Skeletal muscle tissue (tissue), 4 donors: ENCODE data around the gene KIZ. TPM values are rescaled to one million over a fixed set of nuclear protein-coding genes. Genes with fewer than 3 reads are reported as not detected.

Experiments used
- H3K27ac ChIP-seq: one replicate; pipeline ENCODE4 v1.7.0; 2013; ENCODE audit warnings: mild to moderate bottlenecking, low read depth, low read length, inconsistent platforms
- H3K27me3 ChIP-seq, 3 donors: one replicate each; pipeline ENCODE4 v1.7.0; 2013; ENCODE audit warnings: low read length in 3 of 3; ENCODE audit not compliant: control insufficient read depth in 3 of 3, insufficient read depth in 3 of 3
- H3K36me3 ChIP-seq, 3 donors: one replicate each; pipeline ENCODE4 v1.7.0; 2013; ENCODE audit warnings: low read length in 3 of 3; ENCODE audit not compliant: control insufficient read depth in 3 of 3, insufficient read depth in 3 of 3
- H3K4me1 ChIP-seq, 3 donors: one replicate each; pipeline ENCODE4 v1.7.0; 2013; ENCODE audit warnings: low read length in 3 of 3, mild to moderate bottlenecking in 3 of 3; ENCODE audit not compliant: control insufficient read depth in 3 of 3, insufficient read depth in 3 of 3
- H3K4me3 ChIP-seq, 3 donors: one replicate each; pipeline ENCODE4 v1.7.0; 2013; ENCODE audit warnings: low read length in 3 of 3
- H3K9ac ChIP-seq, 3 donors: one replicate each; pipeline ENCODE4 v1.7.0; 2013; ENCODE audit warnings: low read length in 3 of 3, mild to moderate bottlenecking in 3 of 3, moderate library complexity in 2 of 3, low read depth in 1 of 3
- H3K9me3 ChIP-seq, 3 donors: one replicate each; pipeline ENCODE4 v1.7.0; 2013; ENCODE audit warnings: low read length in 3 of 3; ENCODE audit not compliant: control insufficient read depth in 3 of 3
- total RNA-seq: library from RNA; depleted of rRNA; stranded (reverse); fragments of >200 nt; gene quantifications from one replicate; pipeline ENCODE4 v1.2.3, GENCODE V29; 2014
- donor health status: Osteomylitis.

KIZ gene
- total RNA-seq, 1 donor from 2014 or later, result 8.9 TPM

DNA sequence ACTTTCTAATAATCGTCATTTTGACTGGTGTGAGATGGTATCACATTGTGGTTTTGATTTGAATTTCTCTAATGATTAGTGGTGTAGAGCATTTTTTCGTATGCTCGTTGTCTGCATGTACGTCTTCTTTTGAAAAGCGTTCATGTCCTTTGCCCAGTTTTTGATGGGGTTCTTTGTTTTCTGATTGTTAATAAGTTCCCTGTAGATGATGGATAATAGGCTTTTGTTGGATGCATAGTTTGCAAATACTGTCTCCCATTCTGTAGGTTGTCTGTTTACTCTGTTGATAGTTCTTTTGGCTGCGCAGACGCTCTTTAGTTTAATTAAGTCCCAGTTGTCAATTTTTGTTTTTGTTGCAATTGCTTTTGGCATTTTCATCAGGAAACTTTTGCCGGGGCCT lies 144.9 kb downstream of the KIZ start:
- no peak overlapping the region for H3K9ac ChIP-seq
- peaks cover 0 to 3% (median 0%) of the 10 kb centered on the region in 3 donors for H3K27me3 ChIP-seq
- no peak overlapping the region for H3K4me3 ChIP-seq
- no peaks in the 10 kb centered on the region for H3K36me3 ChIP-seq
- H3K4me1 ChIP-seq, result no peaks in the 10 kb centered on the region
- no peak overlapping the region for H3K27ac ChIP-seq
- H3K9me3 ChIP-seq, result peaks cover 0 to 7% (median 6%) of the 10 kb centered on the region in 3 donors

GRCh38 chr20:21272279-21272678 lies 146.4 kb downstream of the KIZ start:
- Histone ChIP-seq H3K9me3 (peaks cover 0 to 7% (median 6%) of the 10 kb centered on the region in 3 donors), H3K27ac (no peak overlapping the region), H3K9ac (no peak overlapping the region), H3K27me3 (peaks cover 0 to 3% (median 0%) of the 10 kb centered on the region in 3 donors), H3K4me3 (no peak overlapping the region), H3K36me3 (no peaks in the 10 kb centered on the region), H3K4me1 (no peaks in the 10 kb centered on the region)

GRCh38 chr20:21272679-21273078 lies 146.8 kb downstream of the KIZ start:
- Histone ChIP-seq H3K9ac (no peak overlapping the region), H3K27me3 (peaks cover 0 to 3% (median 0%) of the 10 kb centered on the region in 3 donors), H3K9me3 (peaks cover 0 to 7% (median 6%) of the 10 kb centered on the region in 3 donors), H3K36me3 (no peaks in the 10 kb centered on the region), H3K4me1 (no peaks in the 10 kb centered on the region), H3K27ac (no peak overlapping the region), H3K4me3 (no peak overlapping the region)

DNA sequence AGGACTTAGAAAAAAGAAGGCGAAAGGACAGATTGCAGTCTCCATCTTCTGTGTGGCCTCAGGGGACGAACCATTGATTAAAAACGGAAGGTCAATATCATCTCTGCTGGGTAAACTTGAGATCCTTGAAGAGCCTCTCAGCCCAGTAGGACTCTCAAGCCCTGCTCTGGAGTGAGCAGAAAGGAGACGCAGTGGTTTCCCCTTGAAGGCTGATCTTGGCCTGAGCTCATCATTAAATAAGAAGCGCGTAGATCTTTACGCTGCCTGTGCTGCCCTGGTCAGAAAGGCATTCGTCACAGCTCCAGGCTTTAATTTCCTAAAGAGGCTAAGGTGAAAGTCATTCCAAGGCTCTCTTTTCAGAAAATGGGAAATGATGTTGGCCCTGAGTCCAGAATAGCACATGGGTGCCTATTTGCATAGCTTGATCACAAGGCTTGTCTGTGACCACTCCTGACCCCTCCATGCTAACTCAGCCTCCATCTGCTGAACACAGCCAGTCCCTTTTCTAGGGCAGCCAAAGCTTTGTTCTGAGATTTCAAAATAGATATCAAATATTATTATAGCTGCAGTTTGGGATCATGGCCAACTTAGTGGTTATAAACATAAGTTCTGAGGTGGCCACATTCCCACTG lies 148.0 kb downstream of the KIZ start:
- Histone ChIP-seq H3K27ac (no peak overlapping the region), H3K27me3 (peaks cover 0 to 3% (median 0%) of the 10 kb centered on the region in 3 donors), H3K9ac (no peak overlapping the region), H3K9me3 (peaks cover 0 to 7% (median 6%) of the 10 kb centered on the region in 3 donors), H3K4me3 (no peak overlapping the region), H3K36me3 (no peaks in the 10 kb centered on the region), H3K4me1 (no peaks in the 10 kb centered on the region)

DNA sequence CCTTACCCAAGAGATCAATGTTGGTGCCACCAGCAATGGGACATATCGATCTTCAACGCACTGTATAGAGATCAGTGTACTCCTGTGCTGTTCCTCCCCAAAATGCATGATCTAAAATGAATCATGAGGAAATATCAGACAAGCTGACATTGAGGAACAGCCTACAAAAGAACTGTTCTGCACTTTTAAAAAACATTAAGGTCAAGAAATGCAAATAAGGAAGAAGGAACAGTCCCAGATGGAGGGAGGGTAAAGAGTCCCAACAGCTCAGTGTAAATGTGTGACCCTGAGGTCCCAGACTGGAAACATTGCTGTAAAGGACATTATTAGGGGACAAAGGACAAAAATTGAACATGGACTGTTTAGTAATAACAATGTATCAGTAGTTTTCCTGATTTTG lies 152.9 kb downstream of the KIZ start:
- Histone ChIP-seq H3K9ac (no peak overlapping the region), H3K36me3 (no peaks in the 10 kb centered on the region), H3K27me3 (peaks cover 0 to 6% (median 0%) of the 10 kb centered on the region in 3 donors), H3K4me3 (no peak overlapping the region), H3K9me3 (no peaks in the 10 kb centered on the region), H3K4me1 (no peaks in the 10 kb centered on the region), H3K27ac (no peak overlapping the region)

DNA sequence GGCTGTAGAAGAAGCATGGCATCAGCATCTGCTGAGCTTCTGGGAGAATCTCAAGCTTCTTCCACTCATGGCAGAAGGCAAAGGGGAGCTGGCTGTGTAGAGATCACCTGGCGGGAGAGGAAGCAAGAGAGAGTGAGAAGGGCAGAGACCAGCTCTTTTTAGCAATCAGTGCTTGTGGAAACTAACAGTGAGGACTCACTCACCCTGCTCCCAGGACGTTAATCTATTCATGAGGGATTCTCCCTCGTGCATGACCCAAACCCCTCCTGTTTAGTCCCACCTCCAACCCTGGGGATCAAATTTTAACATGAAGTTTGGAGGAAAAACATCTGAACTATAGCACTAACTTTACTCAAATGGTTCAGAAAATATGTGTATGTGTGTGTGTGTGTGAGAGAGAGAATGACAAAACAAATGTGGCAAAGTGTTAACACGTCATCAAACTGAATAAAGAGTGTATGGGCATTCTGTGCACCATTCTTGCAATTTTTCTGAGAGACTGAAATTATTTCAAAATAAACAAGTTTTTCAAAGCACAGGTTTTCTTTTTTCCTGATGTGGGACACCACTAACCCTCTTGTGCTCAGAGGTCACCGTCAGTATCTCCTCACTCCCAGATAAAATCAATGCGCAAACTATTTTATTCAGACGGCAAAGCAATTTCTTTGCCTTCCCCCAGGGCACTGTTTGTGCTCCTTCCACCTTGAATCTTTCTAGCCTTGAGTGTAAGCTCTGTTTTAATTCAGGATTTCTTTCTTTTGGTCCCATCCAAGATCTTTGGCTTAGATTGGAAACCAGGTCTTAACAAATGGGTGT lies 154.0 kb downstream of the KIZ start:
- Histone ChIP-seq H3K4me1 (no peaks in the 10 kb centered on the region), H3K27ac (no peak overlapping the region), H3K9me3 (no peaks in the 10 kb centered on the region), H3K27me3 (peaks cover 0 to 3% (median 0%) of the 10 kb centered on the region in 3 donors), H3K36me3 (no peaks in the 10 kb centered on the region), H3K9ac (no peak overlapping the region), H3K4me3 (no peak overlapping the region)

DNA sequence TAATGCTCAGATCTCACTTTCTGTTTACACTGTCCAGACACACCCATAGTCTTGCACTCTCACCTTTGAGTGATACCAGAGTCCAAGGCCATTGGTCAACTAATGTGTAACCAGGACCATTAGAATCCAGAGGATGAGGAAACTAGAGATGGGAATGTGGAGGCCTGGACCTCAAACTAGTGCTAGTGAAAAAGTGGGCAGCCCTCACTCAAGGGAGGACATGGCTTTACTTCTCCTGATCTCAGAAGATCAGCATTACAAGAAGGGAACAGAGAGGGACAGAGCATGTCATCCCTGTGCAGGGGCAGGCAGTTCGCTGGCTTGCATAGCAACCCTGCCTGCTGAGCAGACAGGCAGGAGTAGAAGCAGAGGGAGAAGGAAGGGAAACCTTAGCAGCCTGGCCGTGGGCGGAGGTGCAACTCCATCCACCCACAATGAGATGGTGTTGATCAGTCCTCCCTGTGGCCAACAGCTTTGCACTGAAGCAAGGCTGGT lies 154.7 kb downstream of the KIZ start:
- H3K4me3 ChIP-seq, result no peak overlapping the region
- no peak overlapping the region for H3K27ac ChIP-seq
- no peak overlapping the region for H3K9ac ChIP-seq
- H3K27me3 ChIP-seq, result peaks cover 0 to 3% (median 0%) of the 10 kb centered on the region in 3 donors
- no peaks in the 10 kb centered on the region for H3K4me1 ChIP-seq
- H3K9me3 ChIP-seq, result no peaks in the 10 kb centered on the region
- no peaks in the 10 kb centered on the region for H3K36me3 ChIP-seq

GRCh38 chr20:21286775-21287174 lies 160.9 kb downstream of the KIZ start:
- H3K4me3 ChIP-seq, result no peak overlapping the region
- H3K9me3 ChIP-seq, result peaks cover 0 to 4% (median 3%) of the 10 kb centered on the region in 3 donors
- peaks cover 5 to 7% (median 6%) of the 10 kb centered on the region in 3 donors for H3K27me3 ChIP-seq
- H3K27ac ChIP-seq, result no peak overlapping the region
- H3K9ac ChIP-seq, result no peak overlapping the region
- H3K4me1 ChIP-seq, result no peaks in the 10 kb centered on the region
- H3K36me3 ChIP-seq, result no peaks in the 10 kb centered on the region

GRCh38 chr20:21288587-21289370 lies 162.9 kb downstream of the KIZ start:
- H3K4me3 ChIP-seq, result no peak overlapping the region

More at GRCh38 chr20:21288587-21289370, 162.9 kb downstream of the KIZ start:
- Histone ChIP-seq H3K27me3 (peaks cover 5 to 7% (median 6%) of the 10 kb centered on the region in 3 donors), H3K9ac (no peak overlapping the region), H3K36me3 (no peaks in the 10 kb centered on the region), H3K4me1 (no peaks in the 10 kb centered on the region), H3K9me3 (peaks cover 0 to 4% (median 3%) of the 10 kb centered on the region in 3 donors), H3K27ac (no peak overlapping the region)
